ENCODE measurements around the gene GDI1. TPM values are rescaled to one million over a fixed set of nuclear protein-coding genes. Genes with fewer than 3 reads are reported as not detected.

Gene GDI1
- total RNA-seq, 1 donor from 2014 or later = 82.6 TPM

DNA sequence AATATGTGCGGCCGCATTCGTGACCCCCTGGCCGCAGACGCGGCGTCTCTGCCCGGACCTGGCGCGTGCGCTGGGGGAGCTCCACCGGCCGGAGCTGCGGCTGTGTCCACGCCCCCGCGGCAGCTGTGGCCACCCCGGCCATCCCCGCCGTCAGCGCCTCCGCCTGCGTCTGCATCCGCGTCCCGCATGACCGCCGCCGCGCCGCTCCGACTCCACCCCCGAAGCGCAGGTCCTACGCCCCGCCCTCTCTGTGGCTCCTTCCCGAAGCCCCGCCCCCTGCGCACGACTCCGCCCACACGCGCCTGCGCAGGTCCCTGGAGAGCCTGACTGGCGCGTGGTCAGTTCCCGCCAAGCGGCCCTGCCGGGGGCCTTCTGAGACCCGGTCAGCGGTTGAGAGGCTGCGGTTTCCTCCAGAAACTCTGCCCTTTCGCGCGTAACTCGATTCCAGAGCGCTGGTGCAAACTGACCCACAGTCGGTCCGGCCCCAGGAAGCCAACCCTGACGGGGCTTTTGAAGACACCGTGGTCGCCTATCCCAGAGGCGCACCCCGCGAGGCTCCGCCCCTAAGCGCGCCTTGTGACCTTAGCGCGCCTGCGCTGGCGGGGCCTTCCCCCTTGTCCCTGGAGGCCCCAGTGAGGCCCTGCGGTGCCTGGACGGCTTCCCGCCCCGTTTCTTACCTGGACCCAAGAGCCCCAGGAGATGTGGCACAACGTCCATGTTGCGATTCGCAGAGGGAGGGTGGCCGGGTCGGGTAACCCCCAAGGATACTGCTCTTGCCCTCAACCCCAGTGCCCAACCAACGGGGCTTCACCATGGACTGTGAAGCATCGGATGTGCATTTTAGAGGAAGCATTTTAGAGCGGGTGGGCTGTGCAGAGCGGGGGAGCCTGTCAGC, 42.0 kb downstream of the GDI1 start, which contains the start of gene LAGE3:
TSS of gene LAGE3 (minus strand) at position 554 of the 895 bp plus-strand sequence. CDS start at position 188, 366 bp downstream.
- peak; percentile 97 for DNase-seq (ENCODE audit: low spot score)

DNA sequence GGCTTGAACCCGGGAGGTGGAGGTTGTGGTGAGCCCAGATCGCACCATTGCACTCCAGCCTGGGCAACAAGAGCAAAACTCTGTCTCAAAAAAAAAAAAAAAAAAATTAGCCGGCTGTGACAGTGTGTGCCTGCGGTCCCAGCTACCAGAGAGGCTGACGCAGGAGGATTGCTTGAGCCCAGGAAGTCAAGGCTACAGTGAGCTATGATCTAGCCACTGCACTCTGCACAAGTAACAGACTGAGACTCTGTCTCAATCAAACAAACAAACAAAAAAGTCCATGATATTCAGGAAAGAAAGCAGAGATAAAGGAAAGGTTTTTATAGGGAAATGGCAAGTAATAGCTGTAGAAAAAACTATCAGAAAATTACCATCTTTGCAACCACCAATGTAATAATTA, 44.2 kb downstream of the GDI1 start:
- DNase-seq (ENCODE audit: low spot score) = no peak

DNA sequence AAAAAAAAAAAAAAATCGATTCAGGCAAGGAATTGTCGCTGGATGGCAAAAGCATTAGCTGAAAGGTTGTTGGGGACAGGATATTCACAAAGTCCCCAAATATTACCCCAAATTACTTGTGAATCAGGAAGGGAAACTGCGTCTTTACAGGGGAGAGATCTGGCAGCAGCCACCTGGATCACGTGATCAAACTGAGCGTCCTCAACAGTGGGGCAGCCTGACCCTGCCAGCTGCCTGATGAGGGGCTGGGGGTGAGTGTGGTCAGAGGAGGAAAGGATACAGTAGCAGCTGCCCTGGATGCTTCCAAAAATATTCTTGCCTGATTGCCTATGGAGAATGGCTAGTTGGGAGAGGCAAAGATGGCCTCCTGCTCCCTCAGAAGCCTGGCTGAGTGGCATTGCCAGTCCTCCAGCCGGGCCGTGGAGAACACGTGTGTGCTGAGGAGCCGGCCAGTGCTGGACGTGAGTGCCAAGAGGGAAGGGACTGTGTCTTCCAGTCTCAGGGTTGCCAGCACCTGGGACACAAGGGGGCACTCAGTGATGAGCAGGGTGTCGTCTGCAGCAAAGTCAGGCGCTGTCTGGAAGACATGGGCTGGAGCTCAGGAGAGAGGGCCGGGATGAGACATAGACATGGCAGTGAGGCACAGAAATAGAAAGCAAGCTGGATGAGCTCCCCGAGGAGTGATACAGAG, 45.1 kb downstream of the GDI1 start:
- no peak for DNase-seq (ENCODE audit: low spot score)

DNA sequence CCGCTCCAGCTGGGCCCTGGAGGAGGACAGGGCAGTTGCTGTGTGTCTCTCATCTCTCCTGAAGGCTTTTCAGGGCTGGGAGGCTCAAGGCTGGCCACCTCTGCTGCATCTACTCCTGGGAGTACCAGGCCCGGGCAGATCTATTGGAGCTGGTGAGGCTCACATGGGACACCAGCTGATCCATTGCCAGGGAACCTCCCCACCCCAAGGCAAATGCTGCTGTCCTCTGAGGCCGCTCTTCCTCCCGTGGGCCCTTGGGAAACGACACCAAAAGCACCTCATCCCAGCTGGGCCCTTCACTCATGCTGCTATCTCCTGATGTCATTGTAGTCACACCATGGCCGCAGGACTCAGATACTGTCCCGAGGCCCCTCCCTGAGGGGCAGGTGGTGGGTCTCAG, 45.8 kb downstream of the GDI1 start:
- DNase-seq (ENCODE audit: low spot score) = no peak

DNA sequence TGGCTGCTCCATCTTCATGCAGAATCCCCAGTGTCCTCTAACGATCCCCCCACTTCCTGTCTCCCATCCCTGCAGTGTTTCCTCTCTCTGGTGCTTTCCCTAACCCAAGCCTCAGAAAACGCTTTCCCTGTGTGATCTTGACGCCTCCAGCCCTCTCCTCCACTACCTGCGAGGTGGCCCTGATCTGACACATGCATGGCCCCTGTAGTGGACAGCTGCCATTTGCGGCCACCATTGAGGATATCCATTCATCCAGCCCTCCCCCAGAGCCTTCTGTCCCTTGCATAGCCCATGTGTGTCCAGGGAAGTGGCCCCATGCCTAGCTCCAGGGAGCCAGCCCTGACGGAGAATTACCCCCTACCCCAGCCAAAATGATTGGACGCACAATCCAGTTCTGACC, 46.4 kb downstream of the GDI1 start:
- no peak for DNase-seq (ENCODE audit: low spot score)

DNA sequence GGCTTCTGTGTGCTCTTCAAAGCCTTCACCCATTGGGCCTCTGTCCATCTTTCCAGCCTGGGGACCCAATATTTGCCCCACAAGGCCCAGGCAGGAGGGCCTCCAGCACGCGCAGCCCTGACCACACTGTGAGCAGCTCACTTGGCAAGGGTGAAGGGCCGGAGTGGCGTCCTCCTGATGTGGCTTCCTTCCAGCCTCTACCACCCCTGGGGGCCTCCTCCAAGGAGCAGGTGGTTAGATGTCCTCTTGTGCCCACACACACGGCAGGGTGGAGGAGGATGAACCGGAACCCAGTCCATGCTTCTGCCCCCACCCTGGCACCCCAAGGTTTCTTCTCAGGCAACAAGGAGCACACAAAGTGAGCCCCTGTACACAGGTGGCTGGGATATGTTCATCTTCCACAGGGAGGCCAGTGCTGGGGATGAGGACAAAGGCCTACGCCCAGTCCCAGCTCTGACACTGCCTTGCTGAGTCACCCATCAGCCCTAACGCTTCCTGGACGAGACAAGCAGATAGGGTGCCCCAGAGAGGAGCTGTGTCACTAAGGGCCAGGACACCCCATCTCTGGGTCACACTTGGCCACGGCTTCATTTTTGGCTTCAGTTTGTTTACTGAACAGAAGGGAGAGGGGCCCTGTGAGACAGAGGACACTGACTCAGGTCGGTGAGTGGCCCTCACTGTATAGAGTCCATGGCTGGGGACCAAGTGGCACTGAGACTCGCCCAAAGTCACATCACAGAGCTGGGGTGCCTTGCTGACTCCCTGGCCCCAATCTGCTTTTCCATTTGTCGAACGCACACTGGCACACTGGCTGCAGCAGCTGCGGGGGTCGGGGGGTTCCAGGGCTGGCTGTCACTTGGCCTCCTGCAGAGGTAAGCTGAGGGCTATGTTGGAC, 47.5 kb downstream of the GDI1 start:
- no peak for DNase-seq (ENCODE audit: low spot score)

DNA sequence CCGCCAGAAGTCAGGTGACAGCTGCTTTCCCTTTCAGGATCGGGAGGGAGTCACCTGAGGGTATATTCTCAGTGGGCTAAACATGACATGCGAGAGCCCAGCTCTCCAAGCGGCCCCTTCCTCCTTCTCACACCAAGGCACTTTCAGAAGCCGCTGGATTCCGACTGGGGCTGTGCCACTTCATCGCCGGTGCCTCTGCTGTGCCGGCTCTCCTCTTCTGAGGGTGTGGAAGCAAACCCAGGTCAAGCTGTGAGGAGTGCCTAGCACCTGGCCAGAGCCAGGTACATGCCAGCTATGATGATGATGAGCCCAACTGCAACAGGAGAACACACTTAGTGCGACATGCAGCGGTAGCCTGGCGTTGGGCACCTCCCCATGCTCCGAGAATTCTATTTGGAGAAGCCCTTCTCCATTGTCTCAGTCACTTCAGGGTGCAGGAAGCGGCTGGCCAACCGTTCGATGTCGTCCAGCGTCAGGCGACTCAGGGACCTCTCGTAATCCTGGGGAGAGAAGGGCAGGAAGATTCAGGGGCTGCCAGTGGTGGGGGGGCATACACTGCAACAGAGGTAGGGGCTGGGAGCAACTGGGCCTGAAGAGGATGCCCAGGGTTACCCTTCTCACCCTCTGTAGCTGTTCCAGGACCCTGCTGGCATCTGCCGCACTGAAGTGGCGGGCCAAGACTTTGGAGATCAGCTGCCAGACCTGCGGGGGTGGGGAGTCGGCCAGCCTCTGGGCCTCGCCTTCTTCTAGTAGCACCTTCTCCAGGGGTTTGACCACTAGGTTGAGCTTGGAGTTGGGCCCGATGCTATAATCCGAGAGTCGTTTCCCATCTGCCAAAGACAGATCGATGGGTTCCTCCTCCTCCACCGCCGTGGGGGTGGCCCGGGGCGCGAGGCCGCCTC, 48.4 kb downstream of the GDI1 start:
- DNase-seq (ENCODE audit: low spot score) = no peak

DNA sequence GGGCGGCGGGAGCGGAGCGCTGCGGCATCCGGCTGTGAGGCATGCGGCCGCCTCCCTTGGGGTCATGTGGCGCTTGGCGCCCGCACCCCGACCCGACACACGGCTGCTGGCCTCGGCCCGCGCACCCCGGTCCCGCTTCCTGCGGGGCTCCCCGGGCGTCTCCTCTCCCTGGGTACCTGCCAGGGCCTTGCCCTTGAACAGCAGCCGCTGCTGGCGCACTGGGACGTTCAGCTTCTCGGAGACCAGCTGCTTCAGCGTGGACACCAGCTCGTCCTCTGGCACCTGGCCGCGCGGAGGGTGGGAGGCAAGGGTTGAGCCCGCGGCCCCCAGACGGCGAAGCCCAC, 49.1 kb downstream of the GDI1 start:
- DNase-seq (ENCODE audit: low spot score) = no peak

DNA sequence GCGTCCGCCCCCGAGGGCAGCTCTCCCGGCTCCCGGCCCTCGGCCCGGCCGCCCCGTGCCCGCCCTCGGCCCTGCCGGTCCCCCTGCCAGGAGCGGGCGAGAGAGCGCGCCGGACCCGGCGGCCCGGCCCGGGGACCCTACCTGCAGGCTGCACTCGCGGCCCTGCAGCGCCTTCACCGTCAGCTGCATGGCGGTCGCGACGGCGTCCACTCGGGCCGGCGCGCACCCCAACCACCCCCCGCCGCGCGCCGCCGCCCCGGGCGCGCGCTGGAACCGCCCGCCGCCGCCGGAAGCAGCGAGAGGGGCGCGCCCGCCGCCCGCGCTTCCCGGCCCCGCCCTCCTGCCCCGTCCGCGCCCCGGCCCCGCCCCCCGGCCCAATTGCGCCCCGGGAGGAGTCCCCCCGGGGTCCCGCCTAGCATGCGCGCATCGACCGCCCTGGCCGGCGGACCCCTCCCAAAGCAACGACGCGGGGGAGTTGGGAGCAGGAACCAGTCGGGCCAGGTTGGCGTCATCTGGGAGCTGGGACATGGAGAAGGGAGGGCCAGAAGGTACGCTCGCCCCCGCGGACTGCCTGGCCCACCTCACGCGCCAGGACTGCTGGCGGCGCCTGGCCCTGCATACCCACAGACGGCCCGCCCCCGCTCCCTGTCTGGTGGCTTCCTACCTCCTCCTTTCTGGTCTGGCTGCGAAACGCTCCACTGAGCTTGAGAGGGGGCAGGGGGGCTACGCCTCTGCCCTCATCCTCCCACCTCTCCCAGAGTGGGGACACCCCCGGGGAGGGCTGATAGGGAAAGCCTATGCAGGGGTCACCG, 49.6 kb downstream of the GDI1 start, which contains the start of gene UBL4A:
TSS of gene UBL4A (minus strand) at position 220 of the 812 bp plus-strand sequence. CDS start at position 189, 31 bp downstream.
- peak; percentile 89 for DNase-seq (ENCODE audit: low spot score)

DNA sequence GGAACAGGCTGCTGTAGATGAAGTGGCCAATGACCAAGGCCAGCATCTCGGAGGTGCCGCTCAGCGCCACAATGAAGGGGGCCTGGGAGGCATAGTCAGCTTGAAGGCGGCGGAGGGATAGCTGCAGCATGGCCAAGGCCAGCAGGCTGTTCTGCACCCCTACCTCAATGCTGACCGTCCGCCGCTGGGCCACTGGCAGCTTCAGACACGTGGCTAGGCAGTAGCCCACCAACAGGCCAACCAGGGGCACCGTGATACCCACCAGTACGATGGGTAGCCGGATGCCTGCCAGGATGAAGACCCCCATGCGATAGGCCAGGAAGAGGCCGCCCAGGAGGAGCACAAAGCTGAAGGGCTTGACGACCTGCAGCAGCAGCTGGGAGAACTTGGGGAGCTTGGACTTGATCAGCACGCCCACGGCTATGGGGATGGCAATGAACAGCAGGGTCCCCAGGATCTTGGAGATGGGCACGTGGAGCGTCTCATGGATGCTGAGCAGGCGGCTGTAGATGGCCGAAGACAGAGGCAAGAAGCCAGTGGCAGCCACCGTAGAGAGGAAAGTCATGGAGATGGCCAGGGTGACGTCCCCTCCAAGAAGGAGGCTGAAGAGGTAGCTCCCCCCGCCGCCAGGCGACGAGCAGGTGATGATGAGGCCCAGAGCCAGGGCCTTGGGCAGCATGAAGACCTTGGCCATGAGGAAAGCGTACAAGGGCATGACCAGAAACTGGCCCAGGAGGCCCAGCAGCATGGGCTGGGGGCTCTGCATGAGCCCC, 50.8 kb downstream of the GDI1 start:
- peak; percentile 88 for DNase-seq (ENCODE audit: low spot score)

DNA sequence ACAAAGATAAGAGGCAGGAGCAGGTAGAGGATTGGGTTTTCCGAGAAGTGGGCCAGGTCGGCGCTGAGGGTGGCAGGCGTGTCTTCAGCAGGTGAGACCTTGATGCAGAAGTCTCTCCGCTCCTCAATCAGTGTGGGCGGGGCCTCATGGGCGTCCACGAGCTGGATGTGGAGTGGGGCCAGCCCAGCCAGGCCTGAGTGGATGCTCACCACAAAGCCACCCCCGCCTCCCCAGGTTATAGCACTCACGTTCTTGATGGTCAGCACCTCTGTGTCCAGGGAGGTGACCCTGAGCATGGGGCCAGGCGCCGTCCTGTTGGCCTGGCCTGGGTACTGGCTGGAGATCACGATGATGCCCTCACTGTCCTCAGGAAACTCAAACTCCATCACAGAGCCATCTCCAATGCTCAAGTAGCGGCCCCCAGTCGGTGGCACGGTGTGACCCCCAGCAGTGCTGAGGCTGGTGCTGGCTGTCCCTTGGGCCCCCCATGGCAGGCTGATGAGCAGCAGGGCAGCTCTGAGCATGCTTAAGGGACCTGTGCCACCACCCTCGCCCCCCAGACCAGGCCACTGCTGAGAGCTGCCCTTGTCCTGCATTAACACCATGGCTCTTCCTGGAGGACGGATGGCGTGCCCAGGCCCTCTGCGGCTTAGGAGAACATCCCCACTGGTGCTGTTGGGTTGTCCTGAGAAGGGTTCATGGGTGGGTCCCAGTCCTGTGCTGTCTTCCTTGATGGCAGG, 51.6 kb downstream of the GDI1 start:
- DNase-seq (ENCODE audit: low spot score) = no peak

DNA sequence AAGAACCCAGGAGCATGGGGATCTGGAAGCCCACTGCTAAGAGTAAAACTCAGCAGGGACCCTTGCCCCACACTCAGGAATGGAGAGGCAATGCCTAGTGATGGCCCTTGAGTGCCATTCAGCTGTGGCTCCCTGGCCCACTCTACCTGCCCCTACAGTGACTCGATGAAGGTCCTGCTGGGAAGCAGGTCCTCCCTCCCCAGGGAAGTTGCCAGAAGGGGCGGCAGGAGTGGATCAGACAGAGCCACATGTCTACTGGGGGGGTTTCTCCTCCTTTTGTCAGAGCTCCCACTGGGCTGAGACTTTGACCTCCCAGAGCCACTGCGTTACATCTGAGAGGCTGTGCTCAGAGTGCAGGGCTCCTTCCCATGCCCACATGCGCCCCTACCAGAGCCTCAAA, 52.2 kb downstream of the GDI1 start:
- no peak for DNase-seq (ENCODE audit: low spot score)

DNA sequence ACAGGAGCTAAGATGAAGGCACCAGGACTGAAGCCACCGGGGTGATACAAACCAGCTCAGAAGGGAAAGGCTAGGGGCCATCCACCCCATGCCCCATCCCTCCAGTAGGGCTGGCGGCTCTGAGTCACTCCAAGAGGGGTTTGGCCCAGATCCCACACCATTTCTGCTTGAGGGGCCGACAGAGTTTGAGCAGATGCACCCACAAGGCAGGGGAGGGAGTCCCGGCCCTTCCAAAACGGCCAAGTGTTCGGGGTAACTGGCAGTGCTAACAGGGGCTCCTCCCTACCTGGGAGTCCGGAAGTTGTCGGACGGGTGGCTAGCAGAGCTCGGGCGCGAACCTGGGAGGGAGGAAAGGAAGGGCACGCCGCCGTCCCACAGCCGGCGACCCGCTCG, 53.1 kb downstream of the GDI1 start:
- no peak for DNase-seq (ENCODE audit: low spot score)

DNA sequence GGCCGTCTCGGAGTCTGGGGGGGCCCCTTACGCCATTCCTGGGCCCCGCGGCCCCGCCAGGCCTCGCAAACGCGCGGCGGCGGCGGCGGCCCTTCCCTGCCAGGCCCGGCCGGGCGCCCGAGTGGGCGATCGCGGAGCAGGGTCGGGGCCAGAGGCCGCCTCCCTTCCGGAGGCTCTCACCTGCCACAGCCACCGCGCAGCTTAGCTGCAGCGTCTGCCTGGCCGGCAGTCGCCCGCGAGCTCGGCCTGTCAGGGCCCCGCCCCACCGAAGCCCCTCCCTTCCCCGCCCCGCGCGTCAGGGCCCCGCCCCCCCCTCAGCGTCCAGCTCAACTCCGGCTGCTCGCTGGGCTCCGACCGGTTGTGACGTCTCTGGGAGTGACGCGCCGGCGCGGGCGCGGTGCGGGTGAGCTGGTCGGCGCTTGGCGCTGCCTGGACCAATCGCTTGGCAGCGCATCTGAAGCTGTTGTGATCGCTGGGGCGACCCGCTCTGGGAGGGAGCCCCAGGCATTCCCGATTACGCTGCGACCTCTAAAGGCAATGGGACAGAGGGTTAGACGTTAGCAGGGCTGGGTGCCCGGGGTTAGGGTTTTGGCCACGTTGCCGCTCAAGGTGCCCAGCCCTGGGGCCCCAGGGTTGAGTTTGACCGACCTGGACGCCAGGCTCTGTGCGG, 53.6 kb downstream of the GDI1 start, which contains the start of gene SLC10A3:
TSS of gene SLC10A3 (minus strand) at position 216 of the 670 bp plus-strand sequence. CDS start 1,689 bp downstream, outside the sequence.
- peak; percentile 98 for DNase-seq (ENCODE audit: low spot score)
